Hepatic stellate cell (primary cell): Measurements from ENCODE around the gene ALDH1A1.

Source experiments
- DNase-seq: peaks from one replicate; pipeline ENCODE4 v3.0.0; 2011; ENCODE audit warnings: low spot score

Gene ALDH1A1

GRCh38 chr9:72979405-72980100 is 26.7 kb upstream of the ALDH1A1 start:
- no peak for DNase-seq

- DNase-seq: no peak
Measured at GRCh38 chr9:72978744-72979143, 25.9 kb upstream of the ALDH1A1 start.

GRCh38 chr9:72977670-72978069 is 24.8 kb upstream of the ALDH1A1 start:
- no peak for DNase-seq

GRCh38 chr9:72974501-72974900 is 21.6 kb upstream of the ALDH1A1 start:
- DNase-seq: no peak

- no peak for DNase-seq
Measured at GRCh38 chr9:72972636-72973035, 19.8 kb upstream of the ALDH1A1 start.

GRCh38 chr9:72971411-72971810 is 18.6 kb upstream of the ALDH1A1 start:
- no peak for DNase-seq

- DNase-seq: no peak
Measured at GRCh38 chr9:72960446-72960845, 7.6 kb upstream of the ALDH1A1 start.

- no peak for DNase-seq
Measured at GRCh38 chr9:72958485-72959281, 5.8 kb upstream of the ALDH1A1 start.

- no peak for DNase-seq
Measured at GRCh38 chr9:72955571-72955970, 2.7 kb upstream of the ALDH1A1 start.

GRCh38 chr9:72955126-72955455 is 2.2 kb upstream of the ALDH1A1 start:
- no peak for DNase-seq

GRCh38 chr9:72954431-72955125 is 1.7 kb upstream of the ALDH1A1 start:
- DNase-seq: no peak

- DNase-seq: no peak
Measured at GRCh38 chr9:72952381-72952690, 517 bp downstream of the ALDH1A1 start.

GRCh38 chr9:72951520-72952380 is 1.1 kb downstream of the ALDH1A1 start:
- no peak for DNase-seq

- no peak for DNase-seq
Measured at GRCh38 chr9:72950875-72951442, 1.9 kb downstream of the ALDH1A1 start.

- no peak for DNase-seq
Measured at GRCh38 chr9:72949918-72950325, 2.9 kb downstream of the ALDH1A1 start.

GRCh38 chr9:72949244-72949582 is 3.6 kb downstream of the ALDH1A1 start:
- no peak for DNase-seq

GRCh38 chr9:72948575-72949243 is 4.1 kb downstream of the ALDH1A1 start:
- no peak for DNase-seq

- DNase-seq: no peak
Measured at GRCh38 chr9:72947984-72948465, 4.8 kb downstream of the ALDH1A1 start.

- DNase-seq: no peak
Measured at GRCh38 chr9:72946821-72947220, 6.0 kb downstream of the ALDH1A1 start.

GRCh38 chr9:72946318-72946717 is 6.5 kb downstream of the ALDH1A1 start:
- no peak for DNase-seq

- DNase-seq: no peak
Measured at GRCh38 chr9:72945391-72945790, 7.5 kb downstream of the ALDH1A1 start.
